Skin of body (tissue), 2 donors: Measurements from ENCODE around the gene LHX4. TPM values are rescaled to one million over a fixed set of nuclear protein-coding genes. Genes with fewer than 3 reads are reported as not detected.
A peak's percentile ranks its signal among the peaks of the same experiment; 100 is the strongest.

ENCODE experiments used
- DNase-seq: peaks from one replicate; lab custom pipeline; 2025; lab: John Stamatoyannopoulos, UW
- total RNA-seq: library from RNA; depleted of rRNA; stranded (reverse); fragments of >200 nt; gene quantifications from one replicate; pipeline ENCODE4 v1.2.3, GENCODE V29; 2014

Gene LHX4
- total RNA-seq, 1 donor from 2014 or later, result 0.10 TPM

DNA sequence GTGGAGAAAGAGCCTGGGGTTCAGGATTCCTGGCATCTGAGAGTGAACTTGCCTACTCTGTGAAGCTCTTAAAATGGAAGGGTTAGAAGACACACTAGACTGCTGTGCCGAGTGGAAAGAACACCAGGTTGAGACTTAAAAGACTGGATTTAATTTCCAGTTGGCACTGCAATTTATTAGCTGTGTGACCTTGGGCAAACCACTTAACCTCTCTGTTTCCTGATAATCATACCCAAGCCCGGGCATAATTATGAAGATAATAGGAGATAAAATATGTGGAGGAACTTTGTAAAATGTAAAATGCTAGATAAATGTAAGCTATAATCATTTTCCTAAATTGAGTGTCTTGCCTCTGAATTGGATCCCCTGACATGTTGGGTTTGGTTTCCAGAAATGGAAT is 4.7 kb upstream of the LHX4 start:
- DNase-seq, result no peak

- DNase-seq, result no peak
Measured at GRCh38 chr1:180227861-180228647, 2.0 kb upstream of the LHX4 start.

DNA sequence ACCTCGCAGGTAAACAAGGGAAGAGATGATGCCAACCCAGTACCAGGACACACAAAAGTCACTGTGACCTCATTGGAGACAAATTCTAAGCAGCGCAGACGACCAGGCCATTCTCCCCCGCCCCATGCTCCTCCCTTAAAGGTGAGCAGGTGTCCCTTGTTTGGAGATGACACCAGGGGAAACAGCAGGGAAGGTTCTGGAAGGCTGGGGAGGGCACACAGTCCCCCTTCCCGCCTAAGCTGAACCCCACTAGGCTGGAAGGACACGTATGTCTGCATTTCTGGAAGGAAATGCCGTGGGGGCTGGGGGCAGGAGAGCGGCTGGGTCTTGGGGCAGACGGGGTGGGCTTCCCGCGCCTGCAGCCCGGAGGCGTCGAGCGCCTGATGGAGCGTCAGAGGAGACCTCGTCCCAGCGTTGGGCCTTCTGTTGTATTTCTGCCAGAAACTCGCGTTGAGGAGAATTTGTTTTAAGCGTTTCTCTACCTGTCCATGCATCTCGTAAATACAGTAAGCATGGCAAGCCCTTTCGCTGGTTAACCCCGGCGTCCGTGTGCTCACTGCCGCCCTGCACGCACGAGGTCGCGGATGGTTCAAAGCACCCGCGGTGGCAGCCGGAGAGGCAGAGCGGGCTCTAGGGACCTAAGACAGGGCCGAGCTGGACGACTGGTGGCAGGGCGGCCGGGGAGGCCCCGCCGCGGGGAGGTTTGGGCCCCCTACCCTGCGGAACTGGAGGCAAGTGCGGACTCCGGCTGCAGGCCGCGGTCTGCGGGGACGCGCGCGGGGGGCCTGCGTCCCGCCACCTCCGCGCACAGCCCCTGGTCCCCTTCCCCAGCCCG is 1.2 kb upstream of the LHX4 start:
- DNase-seq, result no peak

DNA sequence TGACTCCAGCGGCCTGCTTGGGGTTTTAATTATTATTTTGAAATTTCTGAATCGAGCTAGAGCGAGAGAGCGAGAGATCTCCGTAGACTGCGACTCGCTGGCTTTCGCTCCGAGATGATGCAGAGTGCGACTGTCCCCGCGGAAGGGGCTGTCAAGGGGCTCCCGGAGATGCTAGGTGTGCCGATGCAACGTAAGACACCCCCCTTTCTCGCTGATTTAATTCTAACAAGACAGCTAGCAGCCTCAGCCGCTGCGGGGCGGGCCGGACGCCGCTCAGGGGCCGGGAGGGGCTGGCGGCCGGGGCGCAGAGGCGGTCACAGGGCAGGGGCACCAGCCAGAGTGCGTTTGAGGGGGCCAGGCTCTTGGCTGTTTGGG is 339 bp downstream of the LHX4 start:
- no peak for DNase-seq

GRCh38 chr1:180230791-180231505 is 884 bp downstream of the LHX4 start:
- peak; percentile 6 for DNase-seq

DNA sequence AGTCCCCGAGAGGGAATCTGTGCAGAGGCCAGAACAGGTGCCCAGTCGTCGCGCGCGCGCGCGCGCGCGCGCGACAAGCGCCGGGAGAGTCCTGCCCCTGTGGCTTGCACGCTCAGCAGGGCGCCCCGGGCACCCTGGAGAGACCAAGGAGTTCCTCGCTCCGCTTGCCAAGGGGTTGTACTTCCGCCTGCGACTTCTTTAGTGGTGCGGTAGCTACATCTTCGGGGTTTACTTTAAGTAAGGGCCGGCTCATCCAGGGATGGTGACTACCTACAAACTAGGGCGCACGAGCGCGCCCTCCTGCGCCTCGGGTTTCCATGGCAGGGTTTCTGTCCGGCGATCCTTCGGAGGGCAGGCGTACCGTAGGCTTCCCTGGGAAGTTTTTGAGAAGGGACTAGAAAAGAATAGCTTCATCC is 1.4 kb downstream of the LHX4 start:
- no peak for DNase-seq

DNA sequence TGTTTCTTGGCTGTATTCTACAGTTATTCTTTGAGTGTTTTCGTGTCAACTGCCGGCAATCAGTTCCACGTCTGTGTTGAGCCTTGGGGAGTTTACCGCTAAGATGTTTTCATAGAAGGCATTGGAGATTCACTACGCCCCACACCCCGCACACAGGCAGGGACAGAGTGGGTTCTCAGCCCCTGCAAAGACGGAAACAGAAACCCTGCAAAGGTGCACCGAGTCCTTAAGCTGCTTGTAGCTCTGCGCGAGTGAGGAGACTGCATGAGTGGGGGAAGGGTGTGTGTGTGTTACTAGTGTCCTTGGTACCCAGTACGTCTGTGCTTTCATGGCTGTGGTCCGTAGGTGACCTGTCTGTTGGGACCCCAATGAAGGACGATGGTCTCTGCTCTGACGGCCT is 1.9 kb downstream of the LHX4 start:
- DNase-seq, result no peak

GRCh38 chr1:180232521-180233043 is 2.5 kb downstream of the LHX4 start:
- no peak for DNase-seq

GRCh38 chr1:180233191-180234011 is 3.3 kb downstream of the LHX4 start:
- DNase-seq, result no peak

GRCh38 chr1:180234369-180235076 is 4.5 kb downstream of the LHX4 start:
- no peak for DNase-seq

DNA sequence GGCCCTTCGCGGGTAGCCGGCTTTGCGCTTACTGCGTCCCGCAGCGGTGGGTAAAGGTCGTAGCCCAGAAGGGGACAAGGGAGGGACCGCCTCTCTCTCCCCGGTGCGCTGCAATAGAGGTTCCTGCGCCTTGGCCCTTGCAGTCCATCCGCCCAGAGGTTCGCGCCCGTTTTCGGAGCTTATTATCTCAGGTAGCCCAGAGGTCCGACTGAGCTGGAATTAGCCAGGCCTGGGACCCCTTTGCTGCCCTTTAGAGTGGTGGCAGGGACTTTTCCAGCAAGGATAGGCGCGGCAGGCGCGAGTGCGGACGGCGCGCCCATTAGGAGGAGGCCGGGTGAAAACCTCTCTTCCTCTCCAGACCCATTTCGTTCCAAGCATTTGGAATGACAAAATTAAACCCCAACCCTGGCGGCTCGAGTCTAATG is 5.0 kb downstream of the LHX4 start:
- no peak for DNase-seq

DNA sequence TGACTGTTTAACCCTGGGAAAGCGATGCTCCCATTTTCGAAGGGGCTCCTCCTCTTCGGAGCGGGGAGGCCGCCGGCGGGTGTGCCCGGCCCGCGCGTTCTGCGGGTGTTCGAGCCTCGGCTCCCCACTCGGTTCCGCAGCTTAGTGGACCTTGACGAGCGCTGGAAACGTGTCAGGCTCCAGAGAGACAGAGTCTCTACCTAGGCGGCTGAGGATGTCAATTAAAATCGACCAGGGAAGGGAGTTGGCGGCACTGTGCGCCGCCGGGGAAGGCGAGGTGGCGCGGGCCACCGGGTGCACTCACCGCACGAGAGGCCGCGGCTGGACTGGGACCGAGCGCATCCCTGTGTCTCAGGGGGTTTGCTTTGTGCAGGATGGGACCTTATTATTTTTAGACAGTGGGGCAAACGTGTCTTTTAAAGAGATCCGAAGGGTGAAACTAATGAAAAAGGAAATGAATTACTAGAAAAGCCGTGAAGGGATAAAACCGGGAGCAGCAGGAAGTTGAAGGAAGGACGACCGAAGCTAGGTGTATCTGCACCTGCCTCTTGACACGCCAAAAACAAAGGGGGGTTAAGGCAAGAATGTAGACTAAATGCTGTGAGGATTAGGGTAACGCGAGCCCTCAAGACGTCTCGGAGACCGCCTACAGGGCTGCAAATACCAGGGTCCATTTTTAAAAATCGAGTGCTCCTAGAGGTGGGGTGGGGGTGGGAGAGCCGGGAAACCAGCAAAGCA is 5.6 kb downstream of the LHX4 start:
- no peak for DNase-seq

DNA sequence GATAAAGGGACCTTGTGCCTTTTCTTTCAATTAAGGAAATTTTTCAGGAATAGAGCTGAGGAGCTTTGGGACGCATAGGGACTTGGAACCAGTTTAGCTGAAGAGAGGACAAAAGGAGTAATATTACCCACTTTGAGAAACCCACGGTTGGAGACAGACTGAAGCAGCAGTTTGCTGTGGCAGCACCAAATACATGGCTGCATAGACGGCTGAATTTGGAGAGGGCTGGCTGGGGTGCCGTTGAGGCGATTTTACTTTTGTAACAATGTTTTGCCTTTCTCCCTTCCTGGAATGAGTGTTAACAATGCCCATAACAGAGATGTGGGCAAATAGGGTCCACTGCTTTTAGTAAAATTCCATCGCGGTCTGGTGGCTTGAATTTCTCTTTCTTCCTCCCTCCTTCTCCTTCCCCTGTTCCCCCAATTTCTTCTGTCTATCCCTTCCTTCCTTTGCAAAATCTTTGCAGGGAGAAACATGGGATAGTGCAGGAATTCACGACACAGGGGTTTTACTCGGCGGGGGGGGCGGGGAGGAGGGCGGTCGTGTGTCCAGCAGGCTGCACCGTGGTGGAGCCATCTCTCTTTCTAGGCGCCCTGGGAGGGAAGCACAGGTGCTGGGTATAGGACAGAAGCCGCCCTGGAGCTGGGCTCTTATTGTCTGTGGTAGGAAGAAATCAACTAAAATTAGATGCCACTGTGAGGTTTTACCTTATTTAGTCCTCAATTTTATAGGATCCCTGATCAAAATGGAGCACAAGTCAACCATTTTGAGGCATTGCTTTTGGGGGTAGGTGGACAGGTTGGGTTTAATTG is 6.8 kb downstream of the LHX4 start:
- no peak for DNase-seq

DNA sequence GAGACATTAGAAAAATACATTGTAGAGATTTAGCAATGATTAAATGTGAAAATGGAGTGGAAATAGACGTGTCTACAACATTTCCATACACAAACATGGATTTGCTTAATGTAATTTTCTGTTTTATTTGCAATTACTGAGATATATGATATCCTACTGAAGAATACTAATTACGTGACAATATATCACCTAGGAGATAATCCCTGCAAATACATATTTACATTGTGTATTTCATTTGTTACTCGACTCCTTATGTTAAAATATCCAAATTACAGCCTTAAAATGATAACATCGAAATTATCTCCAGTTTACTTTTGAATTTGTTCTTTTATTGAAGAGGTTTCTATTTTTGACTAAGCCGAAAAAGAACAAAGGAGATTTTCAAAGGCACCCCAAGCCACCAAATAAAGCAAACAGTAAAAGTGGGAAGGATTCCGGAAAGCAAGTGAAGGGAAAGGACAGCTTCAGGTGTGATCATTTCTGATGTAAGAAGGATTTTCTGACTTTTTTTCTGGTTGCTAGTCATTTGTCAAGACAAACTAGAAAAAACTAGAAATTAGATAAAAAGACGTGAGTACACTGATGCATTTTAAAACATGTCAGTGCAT is 7.9 kb downstream of the LHX4 start:
- DNase-seq, result no peak

- no peak for DNase-seq
Measured at GRCh38 chr1:180238675-180239074, 8.6 kb downstream of the LHX4 start.

DNA sequence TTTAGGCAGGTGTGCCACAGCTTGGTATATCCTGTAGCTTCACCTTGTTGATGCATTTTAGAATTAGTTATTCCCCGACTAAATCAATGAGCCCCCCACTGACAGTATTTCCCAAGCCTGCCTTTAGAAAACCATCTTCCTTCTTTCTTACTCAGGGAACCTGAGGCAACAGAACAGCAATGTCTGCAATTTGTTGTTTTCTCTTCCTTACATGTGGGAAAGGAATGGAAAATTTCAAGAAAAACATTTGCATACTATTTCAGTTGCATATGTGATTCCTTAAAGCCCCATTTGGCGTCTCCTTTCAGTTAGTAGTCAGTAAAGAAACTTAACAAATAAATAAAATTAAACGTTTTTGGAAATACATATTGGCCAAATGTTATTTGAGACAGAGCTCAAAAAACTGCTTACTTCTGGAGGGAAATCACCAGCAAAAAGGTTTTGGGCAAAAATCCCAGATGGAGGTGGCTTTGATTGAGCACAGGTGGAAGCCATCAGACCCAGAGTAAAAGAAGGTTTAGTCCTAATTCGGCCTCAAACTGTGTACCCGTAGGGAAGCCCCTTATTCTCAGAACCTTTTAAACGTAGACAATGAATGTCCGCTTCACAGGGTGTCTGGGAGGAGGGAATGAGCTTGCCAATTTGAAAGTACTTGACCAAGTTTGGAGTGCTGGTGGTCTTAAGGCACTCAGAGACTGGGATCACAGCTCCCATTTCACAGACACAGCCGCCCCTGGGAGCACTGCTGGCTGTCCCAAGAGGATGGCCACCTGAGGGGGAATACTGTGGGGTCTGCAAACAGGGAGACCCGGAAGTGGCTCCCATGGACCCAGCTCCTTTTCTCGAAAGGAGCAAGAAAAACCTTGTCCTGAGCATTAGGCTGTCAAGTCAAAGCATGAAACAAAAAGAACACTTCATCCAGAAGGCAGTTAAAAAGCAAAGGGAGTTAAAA is 9.4 kb downstream of the LHX4 start:
- DNase-seq, result no peak
